Right lobe of liver (tissue), 6 donors: Measurements from ENCODE around the gene NUDT4B. TPM values are rescaled to one million over a fixed set of nuclear protein-coding genes. Genes with fewer than 3 reads are reported as not detected.
A peak's percentile ranks its signal among the peaks of the same experiment; 100 is the strongest.
"Not testable (repeated sequence)": the region's sequence is repeated elsewhere in the genome, so short reads cannot be mapped to it uniquely, and the experiment has no call there.

Source experiments
- ATAC-seq, 4 donors: fragments of 200-7000 bp; cut with Tn5 transposase; one replicate each; pipeline ENCODE4 v1.9.1; 2020; ENCODE audit warnings: mild to moderate bottlenecking in 4 of 4, moderate library complexity in 4 of 4
- DNase-seq, 3 donors: peaks; one replicate each; pipeline ENCODE4 v3.0.0-alpha.2; 2020
- H3K27ac ChIP-seq, 3 donors: fragments of 200-600 bp; one replicate each; pipeline ENCODE4 v1.8.0; 2022
- H3K27me3 ChIP-seq, 2 donors: fragments of 200-600 bp; one replicate each; pipeline ENCODE4 v1.8.0; 2022
- H3K36me3 ChIP-seq, 4 donors: fragments of 200-600 bp; sonication (generic) in 1 of 4; one replicate each; pipeline versions ENCODE4 v1.5.1 to v1.8.0; 2017 to 2022; ENCODE audit warnings: control low read depth in 1 of 4
- H3K4me1 ChIP-seq, 4 donors: fragments of 200-600 bp; sonication (generic) in 1 of 4; one replicate each; pipeline versions ENCODE4 v1.5.1 to v1.8.0; 2017 to 2022; ENCODE audit warnings: control low read depth in 1 of 4
- H3K4me3 ChIP-seq, 3 donors: fragments of 200-600 bp; one replicate each; pipeline ENCODE4 v1.8.0; 2022
- H3K9me3 ChIP-seq, 4 donors: fragments of 200-600 bp; sonication (generic) in 1 of 4; one replicate each; pipeline versions ENCODE4 v1.5.1 to v1.8.0; 2017 to 2022; ENCODE audit warnings: control low read depth in 1 of 4
- WGBS: methylation state at CpG from one replicate; pipeline ENCODE4 v1.1.6; 2018; ENCODE audit warnings: low coverage, low lambda C conversion rate; ENCODE audit not compliant: insufficient coverage; ENCODE audit errors: missing lambda C conversion rate; 5-methylcytosine and 5-hydroxymethylcytosine counted together
- intact Hi-C, 2 donors: fragments of 100-400 bp; cut with DNase I; formaldehyde crosslinking; loops; one replicate each; pipeline versions ENCODE4 v1.11.2 to v1.14.1; 2022
- long read RNA-seq: library from polyadenylated mRNA; unstranded; transcript quantifications from one replicate; pipeline ENCODE4 v2.0.0, GENCODE V29; 2019
- total RNA-seq, 6 experiments: library from RNA; depleted of rRNA in 2 of 6; stranded (reverse); fragments of >200 nt in 2 of 6; fragmentation: NEBNext Ultra II Directional in 3 of 6; extraction: Animal tissue kit (Norgen Biotek cat#: 25700) in 3 of 6; gene quantifications; one replicate each; pipeline versions ENCODE4 v1.1.0 to v1.2.4, GENCODE V29; 2016 to 2023
- donor health status: DM: no; HTN: yes; CAD: no.
- donor health status: DM: no; HTN: no; CAD: no.
- donor health status: DM: no; HTN: no; CAD: no.
- donor health status: DM: no; HTN: yes; CAD: no.
- donor health status: DM: no; HTN: yes; CAD: no.

Gene NUDT4B
- 10 to 100 TPM in 1 of 6 experiments, 1 to 10 TPM in 4, under 1 TPM in 1; 0.42 to 17.6 (median 2.5) TPM for total RNA-seq
- long read RNA-seq: 0 reads

DNA sequence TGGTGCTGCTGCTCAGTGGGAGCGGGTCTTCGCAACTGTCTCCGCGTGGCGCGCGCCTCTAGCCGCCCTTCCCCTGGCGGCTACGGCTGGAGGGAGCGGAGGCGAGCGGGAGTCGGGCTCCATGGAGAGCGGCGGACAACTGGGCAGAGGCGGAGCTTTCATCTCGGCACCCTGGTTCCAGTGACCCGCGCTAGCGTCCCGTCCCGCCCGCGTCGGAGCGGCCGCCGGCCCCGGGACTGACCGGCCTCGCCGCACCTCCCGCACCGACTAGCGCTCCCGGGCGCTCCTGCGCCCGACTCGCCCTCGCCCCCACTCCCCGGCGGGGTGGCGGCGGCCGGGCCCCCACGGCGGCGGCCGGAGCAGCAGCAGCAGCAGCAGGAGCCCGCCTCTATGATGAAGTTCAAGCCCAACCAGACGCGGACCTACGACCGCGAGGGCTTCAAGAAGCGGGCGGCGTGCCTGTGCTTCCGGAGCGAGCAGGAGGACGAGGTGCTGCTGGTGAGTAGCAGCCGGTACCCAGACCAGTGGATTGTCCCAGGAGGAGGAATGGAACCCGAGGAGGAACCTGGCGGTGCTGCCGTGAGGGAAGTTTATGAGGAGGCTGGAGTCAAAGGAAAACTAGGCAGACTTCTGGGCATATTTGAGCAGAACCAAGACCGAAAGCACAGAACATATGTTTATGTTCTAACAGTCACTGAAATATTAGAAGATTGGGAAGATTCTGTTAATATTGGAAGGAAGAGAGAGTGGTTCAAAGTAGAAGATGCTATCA lies at the start of gene NUDT4B:
NUDT4B (plus strand) TSS at position 212 of the 772 bp plus-strand sequence; CDS start at position 391, 179 bp downstream.
- H3K27me3 ChIP-seq, DNase-seq, H3K9me3 ChIP-seq, H3K4me3 ChIP-seq, H3K27ac ChIP-seq, H3K36me3 ChIP-seq, H3K4me1 ChIP-seq, intact Hi-C loops: not testable (repeated sequence)
- peak; percentile 47 to 74 (median 68) for ATAC-seq
- WGBS: no CpG with 5 or more reads among the region's 68 CpGs

- ATAC-seq: peak in 1 of 4 donors; percentile 52
- H3K27ac ChIP-seq, H3K36me3 ChIP-seq, H3K4me3 ChIP-seq, intact Hi-C loops, H3K27me3 ChIP-seq, DNase-seq, H3K4me1 ChIP-seq, H3K9me3 ChIP-seq: not testable (repeated sequence)
- no CpG with 5 or more reads among the region's 5 CpGs for WGBS
These were observed 49.2 kb upstream of the NUDT4B start for GRCh38 chr1:148699357-148699756.

DNA sequence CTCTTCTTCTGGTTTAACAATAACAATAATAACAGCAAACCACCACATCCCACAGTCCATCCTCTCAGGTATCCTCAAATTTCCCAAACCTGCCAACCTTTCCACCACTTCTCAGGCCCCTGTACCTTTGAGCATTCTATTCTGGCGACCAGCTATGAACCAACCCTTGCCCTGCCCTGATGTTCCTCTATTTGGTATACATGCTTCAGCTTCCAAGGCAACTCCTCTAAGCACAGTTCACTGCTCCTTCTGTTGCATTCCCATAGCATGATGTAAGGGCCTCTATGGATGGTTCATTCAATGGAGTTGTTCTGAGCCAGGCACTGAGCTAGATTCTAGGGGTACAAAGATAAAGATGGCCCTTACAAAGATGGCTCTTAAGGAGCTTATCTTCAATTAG lies 46.3 kb upstream of the NUDT4B start:
- ATAC-seq, H3K4me3 ChIP-seq, DNase-seq, H3K36me3 ChIP-seq, H3K27me3 ChIP-seq, intact Hi-C loops, H3K27ac ChIP-seq, H3K4me1 ChIP-seq, H3K9me3 ChIP-seq: not testable (repeated sequence)
- WGBS: no CpG with 5 or more reads among the region's 1 CpG

DNA sequence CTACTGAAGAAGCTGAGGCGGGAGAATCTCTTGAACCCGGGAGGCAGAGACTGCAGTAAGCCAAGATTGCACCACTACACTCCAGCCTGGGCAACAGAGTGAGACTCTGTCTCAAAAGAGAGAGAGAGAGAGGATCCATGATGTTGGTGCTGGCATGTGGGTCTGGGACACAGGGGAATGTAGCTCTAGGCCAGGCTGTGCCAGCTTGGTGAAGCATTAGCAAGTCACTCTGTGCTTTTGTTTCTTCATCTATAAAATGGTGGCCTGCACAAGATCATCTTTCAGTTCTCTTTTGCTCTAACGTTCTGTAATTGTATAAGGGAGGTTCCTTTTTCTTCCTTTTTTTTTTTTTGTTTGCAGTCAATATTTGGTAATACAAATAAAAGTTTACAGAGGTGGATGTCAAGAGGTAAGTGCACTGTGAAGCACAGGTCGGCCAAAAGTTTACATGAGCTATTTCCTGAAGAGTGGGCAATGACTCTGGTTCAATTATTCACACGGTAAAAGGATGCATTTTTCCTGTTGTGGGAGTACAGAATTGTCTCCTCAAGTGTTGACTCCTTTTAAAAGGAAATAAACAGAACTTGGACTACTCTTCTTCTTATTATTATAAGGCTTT lies 44.5 kb upstream of the NUDT4B start:
- H3K9me3 ChIP-seq, H3K4me1 ChIP-seq, H3K4me3 ChIP-seq, H3K36me3 ChIP-seq, H3K27me3 ChIP-seq, DNase-seq, H3K27ac ChIP-seq, intact Hi-C loops: not testable (repeated sequence)
- WGBS: no CpG with 5 or more reads among the region's 5 CpGs
- peak; percentile 73 to 89 (median 78) for ATAC-seq

DNA sequence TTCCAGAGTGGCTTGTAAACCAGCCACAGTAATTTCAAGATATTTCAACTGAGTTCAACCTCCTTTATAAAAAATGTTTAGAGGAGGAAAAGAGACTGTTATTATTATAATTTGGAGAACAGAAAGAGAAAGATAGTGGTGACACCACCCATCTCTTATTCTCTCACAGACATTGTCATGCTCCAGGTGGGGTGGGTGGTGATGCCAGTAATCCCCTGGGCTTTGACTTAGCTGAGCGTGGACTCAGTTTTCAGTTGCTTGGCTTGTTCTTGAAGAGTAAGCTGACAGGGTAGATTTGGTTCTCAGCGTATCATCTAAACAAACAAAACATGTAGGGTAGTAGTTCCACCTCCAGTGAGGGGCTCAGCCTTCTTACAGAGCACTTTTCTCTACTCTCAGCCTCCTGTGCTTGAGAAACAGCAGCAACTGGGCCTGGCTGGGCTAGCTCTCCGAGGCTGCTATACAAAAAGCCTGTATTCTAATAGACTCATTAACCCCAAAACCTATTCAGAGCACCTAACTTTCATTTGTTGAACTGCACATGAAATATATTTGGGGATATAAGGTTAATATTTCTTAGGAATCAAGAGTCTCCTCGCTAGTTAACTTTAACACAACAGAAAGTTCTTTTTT lies 43.1 kb upstream of the NUDT4B start:
- H3K36me3 ChIP-seq, H3K27me3 ChIP-seq, ATAC-seq, intact Hi-C loops, H3K4me3 ChIP-seq, DNase-seq, H3K27ac ChIP-seq, H3K9me3 ChIP-seq, H3K4me1 ChIP-seq: not testable (repeated sequence)
- WGBS: no CpG with 5 or more reads among the region's 4 CpGs

DNA sequence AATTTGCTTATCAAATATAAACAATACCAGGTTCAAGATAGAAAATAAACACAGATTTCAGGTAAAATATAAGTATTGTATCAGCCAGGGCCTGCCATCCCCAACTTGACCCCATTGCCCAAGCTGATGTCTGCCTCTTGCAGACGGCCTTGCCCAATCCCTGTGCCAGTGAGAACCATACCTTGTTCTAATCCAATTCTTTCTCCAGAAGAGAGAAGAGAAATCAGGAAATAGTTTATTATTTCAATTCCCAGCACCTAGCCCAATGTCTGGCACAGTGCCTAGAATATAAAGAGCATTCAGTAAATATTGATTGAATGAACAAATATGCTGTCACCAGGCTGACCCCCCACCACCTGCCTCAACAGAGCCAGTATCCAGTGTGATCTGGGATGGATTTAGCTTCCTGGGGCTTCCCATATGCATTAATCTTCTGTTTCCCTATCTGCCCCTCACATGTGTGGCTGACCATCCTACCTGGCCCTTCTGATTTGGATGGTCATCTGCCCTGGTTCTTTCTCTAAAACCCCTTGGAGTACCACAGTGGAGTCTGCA lies 39.7 kb upstream of the NUDT4B start:
- H3K27ac ChIP-seq, H3K36me3 ChIP-seq, DNase-seq, H3K4me1 ChIP-seq, intact Hi-C loops, H3K9me3 ChIP-seq, H3K4me3 ChIP-seq, H3K27me3 ChIP-seq: not testable (repeated sequence)
- WGBS: no CpG with 5 or more reads among the region's 1 CpG
- ATAC-seq: peak in 2 of 4 donors; percentile 63 to 78

- H3K36me3 ChIP-seq, DNase-seq, H3K4me3 ChIP-seq, H3K27me3 ChIP-seq, intact Hi-C loops, H3K4me1 ChIP-seq, H3K9me3 ChIP-seq, H3K27ac ChIP-seq: not testable (repeated sequence)
- no CpG with 5 or more reads among the region's 8 CpGs for WGBS
- peak in 3 of 4 donors; percentile 10 to 55 (median 26) for ATAC-seq
These were observed 37.6 kb upstream of the NUDT4B start for GRCh38 chr1:148710772-148711523.

DNA sequence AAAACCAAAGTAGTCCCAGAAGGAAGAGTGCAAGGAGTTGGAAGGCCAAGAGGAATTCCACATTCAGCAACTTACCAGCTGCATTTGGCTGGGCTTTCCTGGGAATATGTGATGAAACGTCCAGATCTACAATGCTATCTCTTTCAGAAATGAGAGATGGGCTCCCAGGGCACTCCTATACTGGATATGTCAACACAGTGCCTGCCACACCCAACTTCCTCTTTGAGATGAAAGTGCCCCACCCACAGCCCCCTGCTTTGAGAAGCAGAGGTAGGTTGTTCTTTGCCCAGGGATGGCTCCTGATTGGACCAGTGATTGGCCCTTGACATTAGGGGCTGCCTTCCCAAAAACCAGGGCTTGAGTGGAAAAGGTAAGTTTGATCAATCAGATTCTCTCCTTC lies 36.2 kb upstream of the NUDT4B start:
- intact Hi-C loops, H3K27me3 ChIP-seq: not testable (repeated sequence)
- peak in 2 of 4 donors; percentile 10 to 19 for ATAC-seq

GRCh38 chr1:148715518-148715917 lies 33.1 kb upstream of the NUDT4B start:
- DNase-seq, intact Hi-C loops, H3K36me3 ChIP-seq, H3K27me3 ChIP-seq, H3K4me1 ChIP-seq, H3K4me3 ChIP-seq, H3K27ac ChIP-seq, H3K9me3 ChIP-seq: not testable (repeated sequence)
- WGBS: no CpG with 5 or more reads among the region's 3 CpGs
- ATAC-seq: peak in 2 of 4 donors; percentile 28 to 54

More for the DNA sequence above, 36.2 kb upstream of the NUDT4B start:
- H3K4me3 ChIP-seq, H3K9me3 ChIP-seq, H3K4me1 ChIP-seq, H3K36me3 ChIP-seq, DNase-seq, H3K27ac ChIP-seq: not testable (repeated sequence)
- no CpG with 5 or more reads among the region's 1 CpG for WGBS

DNA sequence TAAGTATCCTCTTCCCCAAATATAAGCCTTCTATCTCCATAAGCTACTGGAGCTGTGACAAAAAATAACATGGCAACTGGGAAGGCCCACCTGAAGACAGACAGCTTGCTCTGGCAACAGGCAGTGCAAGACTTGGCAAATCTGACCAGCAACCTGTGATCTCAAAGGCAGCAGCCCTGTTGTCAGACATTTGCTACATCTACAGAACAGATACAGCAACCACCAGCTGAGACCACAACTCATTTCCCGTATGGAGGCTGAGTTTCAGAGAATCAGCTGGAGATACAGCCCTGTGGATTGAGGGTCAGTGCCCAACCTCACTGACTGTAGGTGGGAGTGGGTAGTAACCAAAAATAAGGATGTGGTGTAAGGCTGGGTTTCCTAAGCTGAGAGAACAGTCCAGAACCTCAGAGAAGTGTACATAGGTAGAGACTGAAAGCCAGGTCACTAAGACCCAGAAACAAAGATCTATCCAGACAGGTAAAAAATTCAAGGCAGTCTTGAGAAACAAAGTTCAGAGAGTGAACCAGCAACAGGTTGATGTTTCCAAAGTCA lies 31.5 kb upstream of the NUDT4B start:
- ATAC-seq, H3K27me3 ChIP-seq, H3K9me3 ChIP-seq, H3K36me3 ChIP-seq, H3K4me1 ChIP-seq, H3K27ac ChIP-seq, intact Hi-C loops, H3K4me3 ChIP-seq, DNase-seq: not testable (repeated sequence)
- no CpG with 5 or more reads among the region's 1 CpG for WGBS
